ENCODE results near the gene VTN. TPM values are rescaled to one million over a fixed set of nuclear protein-coding genes. Genes with fewer than 3 reads are reported as not detected.

The VTN gene
- polyA plus RNA-seq, 2 of the 4 experiments (the other 2 are of a cell fraction): 10.2 to 25.5 TPM

GRCh38 chr17:28318759-28319597 is 51.1 kb downstream of the VTN start, which contains the start of gene TMEM97 (continued):
- TF ChIP-seq ZFP36 (IDR thresholded peaks at IDR 0.05; ENCODE audit: borderline replicate concordance, partially characterized antibody) (no peak), FOSB (CRISPR knock-in tag; IDR thresholded peaks at IDR 0.05) (no peak), HDAC2 (IDR thresholded peaks at IDR 0.05) (no peak), MYC (IDR thresholded peaks at IDR 0.05; ENCODE audit: borderline replicate concordance, low read length) (peak; percentile 86; the same call in 1 of the 2 replicates), SREBF2 (IDR thresholded peaks at IDR 0.05) (no peak), EHMT2 (IDR thresholded peaks at IDR 0.05; ENCODE audit: low read depth) (no peak), CBX2 (IDR thresholded peaks at IDR 0.05; ENCODE audit: borderline replicate concordance, low read depth) (no peak), MAX (IDR thresholded peaks at IDR 0.05) (peak; percentile 97), CHD2 (IDR thresholded peaks at IDR 0.05; ENCODE audit: low read length, partially characterized antibody) (no peak), POLR2A (IDR thresholded peaks at IDR 0.05; ENCODE audit: low read length) (peak; percentile 80), E2F6 (IDR thresholded peaks at IDR 0.05; ENCODE audit: borderline replicate concordance, low read depth) (peak; percentile 97), RFX5 (IDR thresholded peaks at IDR 0.05) (peak; percentile 85), HMGXB4 (CRISPR knock-in tag; IDR thresholded peaks at IDR 0.05; ENCODE audit: borderline replicate concordance) (no peak), USF2 (IDR thresholded peaks at IDR 0.05) (peak; percentile 51; the same call in 1 of the 2 replicates), TFCP2L1 (CRISPR knock-in tag; IDR thresholded peaks at IDR 0.05) (no peak), KDM1A (IDR thresholded peaks at IDR 0.05; ENCODE audit: low read depth) (no peak), POLR2AphosphoS2 (conservative IDR thresholded peaks at IDR 0.05; ENCODE audit: low read length) (no peak), PBX3 (IDR thresholded peaks at IDR 0.05) (no peak), ZNF302 (CRISPR knock-in tag; IDR thresholded peaks at IDR 0.05) (no peak), RNF2 (IDR thresholded peaks at IDR 0.05; ENCODE audit: borderline replicate concordance, low read depth) (peak; percentile 93; the same call in 1 of the 2 replicates), EHF (CRISPR knock-in tag; IDR thresholded peaks at IDR 0.05) (no peak), KDM5A (IDR thresholded peaks at IDR 0.05) (no peak), CHD4 (IDR thresholded peaks at IDR 0.05; ENCODE audit: borderline replicate concordance) (no peak), RARB (CRISPR knock-in tag; IDR thresholded peaks at IDR 0.05) (no peak), ZC3H11A (IDR thresholded peaks at IDR 0.05) (no peak), NFE2L2 (conservative IDR thresholded peaks at IDR 0.05; ENCODE audit: low read length) (no peak), NR3C1 (IDR thresholded peaks at IDR 0.05) (no peak), MAZ (IDR thresholded peaks at IDR 0.05; ENCODE audit: borderline replicate concordance, low read depth, low read length) (no peak), ZSCAN20 (CRISPR knock-in tag; IDR thresholded peaks at IDR 0.05) (no peak), CTCF (IDR thresholded peaks at IDR 0.05) (no peak), HOXB5 (CRISPR knock-in tag; IDR thresholded peaks at IDR 0.05) (no peak), MAFK (IDR thresholded peaks at IDR 0.05; ENCODE audit: partially characterized antibody) (peak; percentile 4), HES2 (IDR thresholded peaks at IDR 0.05) (no peak), HOXA7 (CRISPR knock-in tag; IDR thresholded peaks at IDR 0.05) (no peak), ESRRA (IDR thresholded peaks at IDR 0.05; ENCODE audit: borderline replicate concordance, low read length) (no peak)

Measured in A549 (cell line).